Bronchial epithelial cell (primary cell): Measurements from ENCODE around the gene IFNL1. TPM values are rescaled to one million over a fixed set of nuclear protein-coding genes. Genes with fewer than 3 reads are reported as not detected.

Source experiments
- DNase-seq: peaks from one replicate; pipeline ENCODE4 v3.0.0-alpha.2; 2010; ENCODE audit warnings: low read depth
- FAIRE-seq: peaks from 2 replicates; lab custom pipeline; 2011; peaks lifted over from hg19 to GRCh38; lab: Jason Lieb, UNC
- H3K27me3 ChIP-seq: 2 replicates; pipeline ENCODE4 v1.5.1; 2011; ENCODE audit warnings: low read length; ENCODE audit not compliant: control insufficient read depth, insufficient read depth
- H3K36me3 ChIP-seq: 2 replicates; pipeline ENCODE4 v1.5.1; 2011; ENCODE audit warnings: low read length; ENCODE audit not compliant: control insufficient read depth, insufficient read depth
- H3K4me3 ChIP-seq: 2 replicates; pipeline ENCODE4 v1.5.1; 2011; ENCODE audit warnings: mild to moderate bottlenecking, low read depth, low read length, control low read depth
- total RNA-seq: library from RNA; depleted of rRNA; stranded (reverse); fragments of >200 nt; gene quantifications from 2 replicates; pipeline ENCODE4 v1.2.1, GENCODE V29; 2014
- TF ChIP-seq, protein P1 (sequence below): IDR thresholded peaks from 2 replicates; pipeline ENCODE4 v1.5.1; 2011; ENCODE audit warnings: mild to moderate bottlenecking, moderate library complexity, low read length, control low read depth, inconsistent platforms; ENCODE audit not compliant: insufficient read depth, severe bottlenecking

Gene IFNL1
- total RNA-seq, 1 donor from 2014 or later, result not detected

DNA sequence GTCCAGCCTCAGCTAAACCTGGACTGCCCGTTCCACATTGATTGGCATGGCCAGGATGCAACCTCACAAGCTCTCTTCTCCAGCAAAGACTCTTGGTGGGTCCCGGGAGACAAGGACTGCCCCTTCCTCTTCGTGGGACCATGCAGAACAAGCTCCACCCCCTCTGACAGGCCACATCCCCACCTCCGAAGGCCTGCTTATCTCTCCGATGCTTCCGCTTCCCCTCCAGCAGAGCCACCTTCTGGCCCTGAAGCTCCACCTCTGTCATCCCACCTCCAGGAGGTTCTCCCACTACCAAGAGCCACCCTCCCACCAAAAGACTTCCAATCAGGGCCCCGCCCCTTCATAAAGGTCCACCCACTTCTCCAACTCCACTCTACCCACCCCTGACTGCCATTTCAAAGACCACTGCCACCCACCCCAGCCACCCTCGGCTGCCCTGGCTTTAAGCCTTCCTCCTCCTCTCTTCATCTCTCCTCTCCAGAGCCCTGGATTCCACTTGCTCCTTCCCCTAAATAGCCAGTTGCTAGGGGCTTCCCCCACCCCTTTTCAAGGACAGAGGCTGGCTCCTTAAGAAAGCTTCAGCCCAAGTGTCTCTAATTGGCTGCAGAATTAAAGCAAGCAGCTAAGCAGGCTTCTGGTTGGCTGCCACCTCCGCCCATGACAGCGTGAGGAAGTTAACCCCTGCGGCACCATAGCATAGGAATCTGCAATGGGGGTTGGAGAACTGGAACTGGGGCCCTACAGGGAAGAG, 14.5 kb downstream of the IFNL1 start:
- peaks cover 14% of the 10 kb centered on the region for H3K27me3 ChIP-seq
- FAIRE-seq, result no peak
- TF ChIP-seq, protein P1, sequence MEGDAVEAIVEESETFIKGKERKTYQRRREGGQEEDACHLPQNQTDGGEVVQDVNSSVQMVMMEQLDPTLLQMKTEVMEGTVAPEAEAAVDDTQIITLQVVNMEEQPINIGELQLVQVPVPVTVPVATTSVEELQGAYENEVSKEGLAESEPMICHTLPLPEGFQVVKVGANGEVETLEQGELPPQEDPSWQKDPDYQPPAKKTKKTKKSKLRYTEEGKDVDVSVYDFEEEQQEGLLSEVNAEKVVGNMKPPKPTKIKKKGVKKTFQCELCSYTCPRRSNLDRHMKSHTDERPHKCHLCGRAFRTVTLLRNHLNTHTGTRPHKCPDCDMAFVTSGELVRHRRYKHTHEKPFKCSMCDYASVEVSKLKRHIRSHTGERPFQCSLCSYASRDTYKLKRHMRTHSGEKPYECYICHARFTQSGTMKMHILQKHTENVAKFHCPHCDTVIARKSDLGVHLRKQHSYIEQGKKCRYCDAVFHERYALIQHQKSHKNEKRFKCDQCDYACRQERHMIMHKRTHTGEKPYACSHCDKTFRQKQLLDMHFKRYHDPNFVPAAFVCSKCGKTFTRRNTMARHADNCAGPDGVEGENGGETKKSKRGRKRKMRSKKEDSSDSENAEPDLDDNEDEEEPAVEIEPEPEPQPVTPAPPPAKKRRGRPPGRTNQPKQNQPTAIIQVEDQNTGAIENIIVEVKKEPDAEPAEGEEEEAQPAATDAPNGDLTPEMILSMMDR, result no peak
- no peaks in the 10 kb centered on the region for H3K36me3 ChIP-seq
- H3K4me3 ChIP-seq, result no peak overlapping the region
- no peak for DNase-seq

DNA sequence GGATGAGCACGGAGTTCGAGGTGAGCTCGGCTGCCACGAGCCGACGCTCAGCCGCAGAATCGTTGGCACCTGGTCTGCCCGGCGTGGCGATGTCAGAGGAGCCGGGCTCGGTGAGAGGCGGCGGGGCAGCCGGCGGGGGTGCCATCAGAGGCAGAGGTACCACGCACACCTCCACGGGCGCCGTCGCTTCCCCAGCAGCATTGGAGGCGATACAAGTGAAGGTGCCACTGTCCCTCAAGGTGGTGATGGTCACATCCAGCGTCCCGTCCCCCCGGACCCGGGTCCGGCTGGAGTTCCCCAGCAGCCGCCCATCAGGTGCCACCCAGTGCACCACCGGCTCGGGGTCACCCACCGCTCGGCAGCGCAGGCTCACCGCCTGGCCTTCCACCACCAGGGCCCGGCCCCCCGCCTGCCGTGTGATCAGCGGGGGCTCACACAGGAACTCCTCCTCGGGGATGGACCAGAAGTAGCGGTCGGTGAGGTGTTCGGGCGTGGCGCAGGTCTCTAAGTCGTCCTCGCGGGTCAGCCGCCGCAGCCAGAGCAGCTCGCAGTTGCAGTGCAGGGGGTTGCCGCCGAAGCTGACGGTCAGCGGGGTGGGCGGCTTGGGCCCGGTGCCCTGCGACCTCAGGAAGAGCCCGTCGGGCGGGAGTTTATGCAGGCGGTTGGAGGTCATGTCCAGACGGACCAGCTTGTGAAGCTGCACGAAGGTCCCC, 18.0 kb downstream of the IFNL1 start:
- TF ChIP-seq, protein P1, result no peak
- no peaks in the 10 kb centered on the region for H3K27me3 ChIP-seq
- FAIRE-seq (no peak), DNase-seq (no peak)
- no peaks in the 10 kb centered on the region for H3K36me3 ChIP-seq
- no peak overlapping the region for H3K4me3 ChIP-seq

DNA sequence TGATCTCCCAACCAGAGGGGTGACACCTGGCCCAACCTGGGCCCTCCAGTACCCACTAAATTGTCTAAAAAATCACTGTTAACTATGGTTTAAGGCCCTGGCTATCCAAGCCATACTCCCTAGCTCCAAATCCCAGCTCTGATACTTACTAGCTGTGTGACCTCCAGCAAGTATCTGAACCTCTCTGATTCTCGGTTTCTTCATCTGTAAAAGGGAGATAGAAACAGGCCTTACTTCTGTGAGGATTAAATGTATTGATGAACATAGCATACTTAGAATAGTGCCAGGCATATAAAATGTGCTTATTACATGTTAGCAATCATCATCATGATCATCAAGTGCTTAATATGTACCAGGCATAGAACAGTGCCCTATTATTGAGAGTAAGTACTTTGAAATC, 19.7 kb downstream of the IFNL1 start:
- H3K4me3 ChIP-seq, result no peak overlapping the region
- no peaks in the 10 kb centered on the region for H3K36me3 ChIP-seq
- TF ChIP-seq, protein P1, result no peak
- DNase-seq, result no peak
- no peaks in the 10 kb centered on the region for H3K27me3 ChIP-seq
- FAIRE-seq, result no peak

DNA sequence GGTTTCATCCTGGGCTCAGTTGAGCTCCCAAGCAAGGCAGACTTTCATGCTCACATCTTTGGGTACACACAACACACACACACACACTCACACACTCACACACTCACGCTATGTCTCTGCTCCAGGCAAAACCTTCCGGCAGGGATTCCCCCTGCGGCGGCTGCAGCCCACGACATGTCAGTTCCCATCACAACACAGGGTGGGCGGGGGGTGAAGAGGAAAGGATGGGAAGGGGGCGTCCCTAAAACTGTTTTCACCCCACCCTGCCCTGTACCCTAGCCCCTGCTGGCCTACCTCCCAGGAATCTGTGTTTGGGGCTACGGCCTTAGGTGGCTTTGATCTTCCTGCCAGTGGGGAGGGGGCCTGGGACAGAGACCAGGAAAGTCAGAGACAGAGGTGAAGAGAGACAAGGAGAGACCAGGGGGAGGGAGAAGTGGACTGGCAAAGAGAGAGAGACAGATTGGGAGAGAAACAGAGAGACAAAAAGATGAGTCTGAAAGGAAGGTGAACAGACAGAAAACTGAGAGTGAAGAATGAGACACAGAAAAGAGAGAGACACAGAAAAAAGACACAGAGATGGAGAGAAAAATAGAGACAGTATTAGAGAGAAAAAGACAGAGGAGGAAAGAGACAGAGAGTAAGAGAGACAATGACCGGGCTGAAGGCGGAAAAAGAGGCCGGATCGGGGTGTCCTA, 20.6 kb downstream of the IFNL1 start:
- TF ChIP-seq, protein P1, result no peak
- peaks cover 3% of the 10 kb centered on the region for H3K27me3 ChIP-seq
- DNase-seq (no peak), FAIRE-seq (no peak)
- no peaks in the 10 kb centered on the region for H3K36me3 ChIP-seq
- no peak overlapping the region for H3K4me3 ChIP-seq

DNA sequence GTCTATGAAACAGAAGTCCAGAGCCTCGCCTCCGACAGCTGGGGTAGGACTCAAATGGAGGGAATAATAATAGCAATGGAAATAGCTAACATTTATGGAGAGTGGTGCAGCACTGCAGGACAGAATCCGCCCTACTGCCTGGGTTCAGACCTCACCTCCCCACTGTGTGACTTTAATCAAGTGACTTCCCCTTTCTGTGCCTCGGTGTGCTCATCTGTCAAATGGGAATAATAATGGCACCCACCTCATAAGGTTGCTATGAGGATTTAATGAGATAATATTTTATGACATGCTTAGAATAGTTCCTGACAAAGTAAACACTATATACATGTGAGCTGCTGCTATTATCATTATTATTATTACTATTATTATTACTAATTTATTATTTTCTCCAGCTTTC, 21.3 kb downstream of the IFNL1 start:
- Histone ChIP-seq H3K4me3 (no peak overlapping the region), H3K36me3 (no peaks in the 10 kb centered on the region), H3K27me3 (peaks cover 3% of the 10 kb centered on the region)
- no peak for FAIRE-seq
- DNase-seq, result no peak
- TF ChIP-seq, protein P1, result no peak
